ENCODE measurements around the gene JAK3. TPM values are rescaled to one million over a fixed set of nuclear protein-coding genes. Genes with fewer than 3 reads are reported as not detected.

The JAK3 gene
- polyA plus RNA-seq, 2 of the 4 experiments (the other 2 are of a cell fraction): 0.31 to 0.89 TPM

DNA sequence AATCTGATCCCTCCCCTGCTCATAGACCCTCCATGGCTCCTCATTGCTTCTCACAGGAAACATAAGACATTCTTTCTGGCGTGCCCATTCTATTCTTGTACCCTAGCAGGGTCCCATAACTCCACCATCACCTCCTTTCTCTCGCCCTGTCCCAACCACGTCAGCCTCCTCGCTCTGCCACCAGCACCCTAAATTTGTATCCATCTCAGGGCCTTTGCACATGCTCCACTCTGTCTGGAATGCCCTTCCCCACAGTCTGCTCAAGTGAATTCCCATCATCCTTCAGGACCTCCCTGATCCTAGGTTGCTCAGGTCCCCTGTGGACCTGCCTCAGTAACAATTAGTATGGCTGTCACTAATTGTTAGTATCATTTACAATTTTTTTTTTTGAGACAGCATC lies 42.4 kb downstream of the JAK3 start:
- POLR2A ChIA-PET: no interaction called here
- Histone ChIP-seq H3K4me2 (no peak overlapping the region), H3K27ac (no peak overlapping the region), H3K9me3 (no peaks in the 10 kb centered on the region), H3K4me1 (no peaks in the 10 kb centered on the region), H3K4me3 (no peak overlapping the region)
- FAIRE-seq (no peak), ATAC-seq (no peak), DNase-seq (ENCODE audit: low read depth in 1 of 2, low spot score in 1 of 2) (no peak)
- TF ChIP-seq HOXA7 (CRISPR knock-in tag; IDR thresholded peaks at IDR 0.05) (no peak), CHD2 (IDR thresholded peaks at IDR 0.05; ENCODE audit: low read length, partially characterized antibody) (no peak), HOXB13 (CRISPR knock-in tag; IDR thresholded peaks at IDR 0.05; ENCODE audit: low read depth) (no peak), CEBPB (IDR thresholded peaks at IDR 0.05) (no peak), SMC3 (IDR thresholded peaks at IDR 0.05) (no peak), FOSL2 (IDR thresholded peaks at IDR 0.05) (no peak), FOSL2 (CRISPR knock-in tag; IDR thresholded peaks at IDR 0.05) (no peak), RARB (CRISPR knock-in tag; IDR thresholded peaks at IDR 0.05) (no peak), NR3C1 (IDR thresholded peaks at IDR 0.05) (no peak), RAD21 (conservative IDR thresholded peaks at IDR 0.05 in 1 of 2, IDR thresholded peaks at IDR 0.05 in 1 of 2) (no peak), MYC (IDR thresholded peaks at IDR 0.05; ENCODE audit: borderline replicate concordance, low read length) (no peak), PHF8 (IDR thresholded peaks at IDR 0.05; ENCODE audit: borderline replicate concordance, low read depth) (no peak), CBX2 (IDR thresholded peaks at IDR 0.05; ENCODE audit: borderline replicate concordance, low read depth) (no peak), FOXS1 (CRISPR knock-in tag; IDR thresholded peaks at IDR 0.05) (no peak), HOXB5 (CRISPR knock-in tag; IDR thresholded peaks at IDR 0.05) (no peak), EHF (CRISPR knock-in tag; IDR thresholded peaks at IDR 0.05) (no peak), EHMT2 (IDR thresholded peaks at IDR 0.05; ENCODE audit: low read depth) (no peak), CHD4 (IDR thresholded peaks at IDR 0.05; ENCODE audit: borderline replicate concordance) (no peak)
- TF ChIP-seq, protein P1, sequence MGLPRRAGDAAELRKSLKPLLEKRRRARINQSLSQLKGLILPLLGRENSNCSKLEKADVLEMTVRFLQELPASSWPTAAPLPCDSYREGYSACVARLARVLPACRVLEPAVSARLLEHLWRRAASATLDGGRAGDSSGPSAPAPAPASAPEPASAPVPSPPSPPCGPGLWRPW (IDR thresholded peaks at IDR 0.05): no peak
- TF ChIP-seq, protein P2, sequence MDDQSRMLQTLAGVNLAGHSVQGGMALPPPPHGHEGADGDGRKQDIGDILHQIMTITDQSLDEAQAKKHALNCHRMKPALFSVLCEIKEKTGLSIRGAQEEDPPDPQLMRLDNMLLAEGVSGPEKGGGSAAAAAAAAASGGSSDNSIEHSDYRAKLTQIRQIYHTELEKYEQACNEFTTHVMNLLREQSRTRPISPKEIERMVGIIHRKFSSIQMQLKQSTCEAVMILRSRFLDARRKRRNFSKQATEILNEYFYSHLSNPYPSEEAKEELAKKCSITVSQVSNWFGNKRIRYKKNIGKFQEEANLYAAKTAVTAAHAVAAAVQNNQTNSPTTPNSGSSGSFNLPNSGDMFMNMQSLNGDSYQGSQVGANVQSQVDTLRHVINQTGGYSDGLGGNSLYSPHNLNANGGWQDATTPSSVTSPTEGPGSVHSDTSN (IDR thresholded peaks at IDR 0.05): no peak
- 95% methylated on average over 4 of the region's 4 CpGs for WGBS (ENCODE audit: missing lambda C conversion rate)
- CTCF ChIA-PET: interaction anchor here (0.6 to 1.9 kb wide), 2 partner anchors 11 to 347 kb away, joined by 3 to 8 read pairs; partner anchors contain the start of gene B3GNT3

DNA sequence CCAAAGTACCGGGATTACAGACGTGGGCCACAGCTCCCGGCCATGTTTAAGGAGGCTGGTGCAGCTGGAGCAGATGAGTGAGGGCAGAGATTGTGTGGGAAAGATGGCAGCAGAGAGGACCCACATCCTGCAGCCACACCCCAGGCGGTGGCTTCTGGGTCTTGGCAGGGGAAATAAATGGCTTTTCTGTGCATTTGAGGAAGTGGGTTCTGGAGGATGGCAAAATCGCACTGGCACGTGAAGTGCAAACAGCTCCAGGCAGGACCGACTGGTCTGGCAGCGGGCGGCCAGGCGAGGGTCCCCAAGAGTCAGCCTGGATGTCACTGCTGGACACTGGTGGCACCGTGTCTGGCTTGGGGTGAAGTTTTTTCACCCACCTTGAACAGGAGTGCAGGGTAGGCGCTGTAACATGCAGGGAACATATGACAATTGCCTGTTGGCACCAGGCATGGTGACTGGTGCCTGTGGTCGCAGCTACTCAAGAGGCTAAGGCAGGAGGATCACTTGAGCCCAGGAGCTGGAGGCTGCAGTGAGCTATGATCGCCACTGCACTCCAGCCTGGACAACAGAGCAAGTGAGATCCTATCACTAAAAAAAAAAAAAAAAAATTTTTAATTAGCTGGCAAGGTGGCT lies 44.4 kb downstream of the JAK3 start:
- ChIA-PET POLR2A (interaction anchor here (0.6 kb wide), 1 partner anchor 50 kb away, joined by 3 read pairs; no protein-coding TSS in a partner anchor), CTCF (interaction anchor here (0.6 kb wide), 1 partner anchor 24 kb away, joined by 3 read pairs; no protein-coding TSS in a partner anchor)
- no peak for DNase-seq (ENCODE audit: low read depth in 1 of 2, low spot score in 1 of 2)
- ATAC-seq: no peak
- WGBS (ENCODE audit: missing lambda C conversion rate): 76% methylated on average over 14 of the region's 14 CpGs
- Histone ChIP-seq H3K27ac (no peak overlapping the region), H3K4me1 (peaks cover 1% of the 10 kb centered on the region), H3K4me2 (no peak overlapping the region), H3K4me3 (no peak overlapping the region), H3K9me3 (no peaks in the 10 kb centered on the region)
- no peak for FAIRE-seq
- TF ChIP-seq ZNF302 (CRISPR knock-in tag; IDR thresholded peaks at IDR 0.05) (no peak), HOXB5 (CRISPR knock-in tag; IDR thresholded peaks at IDR 0.05) (no peak), RAD21 (conservative IDR thresholded peaks at IDR 0.05 in 1 of 2, IDR thresholded peaks at IDR 0.05 in 1 of 2) (no peak), EHF (CRISPR knock-in tag; IDR thresholded peaks at IDR 0.05) (no peak), RCOR1 (IDR thresholded peaks at IDR 0.05; ENCODE audit: low read depth, low read length) (no peak), KDM5A (IDR thresholded peaks at IDR 0.05) (no peak), EHMT2 (IDR thresholded peaks at IDR 0.05; ENCODE audit: low read depth) (no peak), NR3C1 (IDR thresholded peaks at IDR 0.05) (no peak), HEYL (CRISPR knock-in tag; IDR thresholded peaks at IDR 0.05) (no peak), GATA3 (IDR thresholded peaks at IDR 0.05; ENCODE audit: borderline replicate concordance) (no peak), ESRRA (IDR thresholded peaks at IDR 0.05; ENCODE audit: borderline replicate concordance, low read length) (no peak), CBX2 (IDR thresholded peaks at IDR 0.05; ENCODE audit: borderline replicate concordance, low read depth) (no peak)
- TF ChIP-seq, protein P3, sequence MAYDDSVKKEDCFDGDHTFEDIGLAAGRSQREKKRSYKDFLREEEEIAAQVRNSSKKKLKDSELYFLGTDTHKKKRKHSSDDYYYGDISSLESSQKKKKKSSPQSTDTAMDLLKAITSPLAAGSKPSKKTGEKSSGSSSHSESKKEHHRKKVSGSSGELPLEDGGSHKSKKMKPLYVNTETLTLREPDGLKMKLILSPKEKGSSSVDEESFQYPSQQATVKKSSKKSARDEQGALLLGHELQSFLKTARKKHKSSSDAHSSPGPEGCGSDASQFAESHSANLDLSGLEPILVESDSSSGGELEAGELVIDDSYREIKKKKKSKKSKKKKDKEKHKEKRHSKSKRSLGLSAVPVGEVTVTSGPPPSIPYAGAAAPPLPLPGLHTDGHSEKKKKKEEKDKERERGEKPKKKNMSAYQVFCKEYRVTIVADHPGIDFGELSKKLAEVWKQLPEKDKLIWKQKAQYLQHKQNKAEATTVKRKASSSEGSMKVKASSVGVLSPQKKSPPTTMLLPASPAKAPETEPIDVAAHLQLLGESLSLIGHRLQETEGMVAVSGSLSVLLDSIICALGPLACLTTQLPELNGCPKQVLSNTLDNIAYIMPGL (CRISPR knock-in tag; IDR thresholded peaks at IDR 0.05; ENCODE audit: borderline replicate concordance): no peak
- TF ChIP-seq, protein P2 (IDR thresholded peaks at IDR 0.05): no peak
